NCI-H345 treated with DMSO at 0.1 percent for 48 hours (cell line): ENCODE data around the gene TRPV4.
"Not testable (repeated sequence)": the region's sequence is repeated elsewhere in the genome, so short reads cannot be mapped to it uniquely, and the experiment has no call there.

Source experiments
- DNase-seq: peaks from one replicate; lab custom pipeline; 2025; ENCODE audit not compliant: unreplicated experiment; lab: John Stamatoyannopoulos, UW

The TRPV4 gene

GRCh38 chr12:109861689-109862314 is 28.6 kb upstream of the TRPV4 start:
- no peak for DNase-seq

GRCh38 chr12:109860977-109861376 is 27.8 kb upstream of the TRPV4 start:
- no peak for DNase-seq

GRCh38 chr12:109858764-109859163 is 25.6 kb upstream of the TRPV4 start:
- no peak for DNase-seq

GRCh38 chr12:109857715-109858114 is 24.5 kb upstream of the TRPV4 start:
- no peak for DNase-seq

GRCh38 chr12:109855377-109855776 is 22.2 kb upstream of the TRPV4 start:
- no peak for DNase-seq

- not testable (repeated sequence) for DNase-seq
Observed at GRCh38 chr12:109850518-109850917, 17.3 kb upstream of the TRPV4 start.

GRCh38 chr12:109847142-109847735 is 14.0 kb upstream of the TRPV4 start:
- DNase-seq, result no peak

- no peak for DNase-seq
Observed at GRCh38 chr12:109845824-109846205, 12.6 kb upstream of the TRPV4 start.

- DNase-seq, result peak; percentile 62
Observed at GRCh38 chr12:109844983-109845823, 12.0 kb upstream of the TRPV4 start.

- no peak for DNase-seq
Observed at GRCh38 chr12:109844091-109844490, 10.9 kb upstream of the TRPV4 start.

GRCh38 chr12:109842021-109842420 is 8.8 kb upstream of the TRPV4 start:
- no peak for DNase-seq

GRCh38 chr12:109841356-109841755 is 8.2 kb upstream of the TRPV4 start:
- DNase-seq, result no peak

GRCh38 chr12:109840305-109841074 is 7.3 kb upstream of the TRPV4 start:
- no peak for DNase-seq

- no peak for DNase-seq
Observed at GRCh38 chr12:109839444-109839843, 6.2 kb upstream of the TRPV4 start.

GRCh38 chr12:109836916-109837315 is 3.7 kb upstream of the TRPV4 start:
- no peak for DNase-seq

GRCh38 chr12:109835827-109836226 is 2.6 kb upstream of the TRPV4 start:
- DNase-seq, result no peak

GRCh38 chr12:109832541-109833306 is 474 bp downstream of the TRPV4 start:
- no peak for DNase-seq

- DNase-seq, result no peak
Observed at GRCh38 chr12:109831929-109832328, 1.3 kb downstream of the TRPV4 start.

- no peak for DNase-seq
Observed at GRCh38 chr12:109831365-109831764, 1.8 kb downstream of the TRPV4 start.

- no peak for DNase-seq
Observed at GRCh38 chr12:109830718-109831117, 2.5 kb downstream of the TRPV4 start.

GRCh38 chr12:109830267-109830666 is 2.9 kb downstream of the TRPV4 start:
- no peak for DNase-seq
